HCT116 (cell line): Measurements from ENCODE around the gene UXS1. TPM values are rescaled to one million over a fixed set of nuclear protein-coding genes. Genes with fewer than 3 reads are reported as not detected.

ENCODE experiments used
- ATAC-seq: fragments of 200-7000 bp; cut with Tn5 transposase; 2 replicates; pipeline ENCODE4 v1.9.1; 2020; ENCODE audit warnings: mild to moderate bottlenecking, moderate library complexity
- BruUV-seq: library from RNA; stranded (reverse); fragments of 400-500 nt; replicated peaks from 2 replicates; lab custom pipeline; 2021; lab: Mats Ljungman, UMichigan
- CTCF ChIA-PET: fragments of 300-600 bp; sonication (Branson Sonifier 250); formaldehyde crosslinking; loops from one replicate; lab custom pipeline; 2021; ENCODE audit warnings: antibody characterized with exemption; lab: Charles Lee
- POLR2A ChIA-PET: fragments of 300-600, 350-600 bp; sonication (Branson Sonifier 250); formaldehyde crosslinking; loops from one replicate; lab custom pipeline; 2021; ENCODE audit warnings: antibody characterized with exemption; lab: Charles Lee
- RAD21 ChIA-PET, 2 experiments: fragments of 300-600 bp; sonication (Branson Sonifier 250); formaldehyde crosslinking; loops; one replicate each; lab custom pipeline; 2023; ENCODE audit warnings: low total read pairs in 2 of 2; ENCODE audit not compliant: uncharacterized antibody in 2 of 2, unreplicated experiment in 2 of 2, low non-redundant PET in 1 of 2; lab: Charles Lee
- DNase-seq: peaks from one replicate; pipeline ENCODE4 v3.0.0-alpha.2; 2010; ENCODE audit warnings: low read depth, low spot score
- H2AFZ ChIP-seq: fragments of 200-600 bp; shearing (Covaris generic), sonication (generic); 2 replicates; pipeline ENCODE4 v1.6.1; 2017; ENCODE audit warnings: low read depth, mixed run types, mixed read lengths, antibody characterized with exemption, low read length; ENCODE audit not compliant: poor library complexity, severe bottlenecking
- H3K27ac ChIP-seq: 2 replicates; pipeline ENCODE4 v1.5.1; 2012; ENCODE audit warnings: low read depth, low read length
- H3K27me3 ChIP-seq: fragments of 200-600 bp; sonication (generic); 2 replicates; pipeline ENCODE4 v1.6.1; 2016; ENCODE audit warnings: mixed run types, low read length, mixed read lengths; ENCODE audit not compliant: insufficient read depth
- H3K36me3 ChIP-seq, 2 experiments: fragments of 200-500 bp in 1 of 2; fragments of 200-600 bp in 1 of 2; sonication (Bioruptor generic) in 1 of 2; sonication (generic) in 1 of 2; 2 replicates each; pipeline versions ENCODE4 v1.5.1 to v1.6.1; 2014 to 2016; ENCODE audit warnings: low read length in 2 of 2, inconsistent platforms in 1 of 2, mixed read lengths in 1 of 2, mixed run types in 1 of 2; ENCODE audit not compliant: insufficient read depth in 2 of 2, control insufficient read depth in 1 of 2
- H3K4me1 ChIP-seq, 2 experiments: fragments of 200-600 bp in 1 of 2; sonication (generic) in 1 of 2; 2 replicates each; pipeline versions ENCODE4 v1.5.1 to v1.6.1; 2012 to 2017; ENCODE audit warnings: low read length in 2 of 2, inconsistent platforms in 1 of 2, mild to moderate bottlenecking in 1 of 2, mixed read lengths in 1 of 2, mixed run types in 1 of 2, moderate library complexity in 1 of 2; ENCODE audit not compliant: insufficient read depth in 2 of 2, control insufficient read depth in 1 of 2
- H3K4me2 ChIP-seq: fragments of 200-600 bp; sonication (generic); 2 replicates; pipeline ENCODE4 v1.6.1; 2017; ENCODE audit warnings: mixed run types, low read length, mixed read lengths
- H3K4me3 ChIP-seq, 2 experiments: fragments of 200-600 bp in 1 of 2; sonication (generic) in 1 of 2; replicated peaks in 1 of 2; 2 replicates each; pipeline ENCODE4 v1.5.1; 2011 to 2016; ENCODE audit warnings: low read length in 2 of 2, control low read depth in 1 of 2, low read depth in 1 of 2, mild to moderate bottlenecking in 1 of 2, mixed read lengths in 1 of 2, mixed run types in 1 of 2
- H3K79me2 ChIP-seq: fragments of 200-600 bp; sonication (generic); 2 replicates; pipeline ENCODE4 v1.6.1; 2017; ENCODE audit warnings: mild to moderate bottlenecking, mixed run types, low read length, moderate library complexity, mixed read lengths; ENCODE audit not compliant: insufficient read depth
- H3K9ac ChIP-seq: fragments of 200-600 bp; sonication (generic); 2 replicates; pipeline ENCODE4 v1.6.1; 2016; ENCODE audit warnings: low read length, mixed read lengths
- H3K9me2 ChIP-seq: fragments of 200-600 bp; sonication (generic), shearing (Covaris generic); 2 replicates; pipeline ENCODE4 v1.6.1; 2017; ENCODE audit warnings: mixed run types, mild to moderate bottlenecking, moderate library complexity; ENCODE audit not compliant: insufficient read depth
- H3K9me3 ChIP-seq, 2 experiments: fragments of 200-500 bp in 1 of 2; fragments of 200-600 bp in 1 of 2; sonication (Bioruptor generic) in 1 of 2; sonication (generic) in 1 of 2; 2 replicates each; pipeline ENCODE4 v1.6.1; 2014 to 2017; ENCODE audit warnings: low read length in 2 of 2, mixed read lengths in 2 of 2, inconsistent platforms in 1 of 2, low read depth in 1 of 2, mild to moderate bottlenecking in 1 of 2, mixed run types in 1 of 2, moderate library complexity in 1 of 2; ENCODE audit not compliant: control insufficient read depth in 1 of 2, insufficient read depth in 1 of 2
- H4K20me1 ChIP-seq: fragments of 200-600 bp; sonication (generic), shearing (Covaris generic); 2 replicates; pipeline ENCODE4 v1.6.1; 2017; ENCODE audit warnings: mixed run types, mild to moderate bottlenecking, moderate library complexity; ENCODE audit not compliant: insufficient read depth
- EGR1 ChIP-seq: IDR thresholded peaks from 2 replicates; pipeline ENCODE4 v1.6.1; 2012; ENCODE audit warnings: low read depth
- ELF1 ChIP-seq: IDR thresholded peaks from 2 replicates; pipeline ENCODE4 v1.6.1; 2012; ENCODE audit warnings: low read depth, borderline replicate concordance
- EZH2phosphoT487 ChIP-seq: fragments of 200-600 bp; IDR thresholded peaks from 2 replicates; pipeline ENCODE4 v1.6.1; 2018; ENCODE audit warnings: antibody characterized with exemption, borderline replicate concordance
- JUND ChIP-seq: IDR thresholded peaks from 2 replicates; pipeline ENCODE4 v1.6.1; 2012
- RAD21 ChIP-seq: IDR thresholded peaks from 2 replicates; pipeline ENCODE4 v1.6.1; 2012; ENCODE audit warnings: low read depth, mild to moderate bottlenecking
- REST ChIP-seq: IDR thresholded peaks from 2 replicates; pipeline ENCODE4 v1.6.1; 2012; ENCODE audit warnings: low read depth
- SIN3A ChIP-seq: IDR thresholded peaks from 2 replicates; pipeline ENCODE4 v1.6.1; 2012; ENCODE audit warnings: low read depth
- TCF7L2 ChIP-seq: IDR thresholded peaks from 2 replicates; pipeline ENCODE4 v1.7.0; 2011; ENCODE audit warnings: borderline replicate concordance, inconsistent platforms; ENCODE audit not compliant: insufficient read depth, insufficient read length; ENCODE audit errors: extremely low read depth
- ZNF274 ChIP-seq: fragments of 200-500 bp; sonication (Bioruptor generic); IDR thresholded peaks from 2 replicates; pipeline ENCODE4 v1.6.1; 2014; ENCODE audit warnings: mild to moderate bottlenecking, low read depth, low read length, inconsistent platforms
- intact Hi-C: fragments of 100-400 bp; cut with micrococcal nuclease; formaldehyde crosslinking; loops from 2 replicates; pipeline ENCODE4 v1.10.0; 2022
- total RNA-seq: library from RNA; stranded (reverse); gene quantifications from one replicate; pipeline ENCODE4 v1.2.1, GENCODE V29; 2021; ENCODE audit not compliant: unreplicated experiment
- TF ChIP-seq, protein P1 (sequence below): IDR thresholded peaks from 2 replicates; pipeline ENCODE4 v1.6.1; 2012

UXS1 gene
- total RNA-seq, 1 experiment from 2014 or later, result 45.7 TPM

DNA sequence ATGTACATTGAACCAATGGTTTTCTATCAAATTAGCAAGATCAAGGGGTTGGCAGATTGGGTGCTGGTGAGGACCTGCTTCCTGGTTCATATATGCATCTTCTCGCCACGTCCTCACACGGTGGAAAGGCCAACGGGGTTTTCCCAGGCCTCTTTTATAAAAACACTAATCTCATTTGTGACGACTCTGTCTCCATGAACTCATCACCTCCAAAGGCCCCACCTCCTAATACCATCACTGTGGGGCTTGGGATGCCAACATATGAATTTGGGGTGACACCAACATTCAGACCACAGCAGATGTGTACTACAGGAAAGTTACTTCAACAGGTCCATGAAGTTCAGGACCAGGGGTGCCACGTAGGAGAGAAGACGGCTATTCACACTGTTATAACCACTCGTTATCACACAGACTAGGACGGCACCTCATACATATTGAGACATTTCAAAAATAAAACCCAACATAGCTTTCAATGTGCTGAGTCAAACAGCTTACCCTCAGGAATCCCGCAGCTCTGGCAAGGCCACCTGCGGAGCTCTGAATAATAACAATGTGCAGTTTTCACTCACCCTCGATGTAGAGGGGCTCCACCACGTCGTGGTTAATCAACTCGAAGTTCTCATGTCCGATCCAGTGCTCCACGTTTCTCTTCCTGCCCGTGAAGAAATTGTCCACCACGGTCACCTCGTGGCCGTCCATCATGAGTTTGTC lies 49.3 kb downstream of the UXS1 start:
- DNase-seq (no peak), ATAC-seq (no peak)
- Histone ChIP-seq H4K20me1 (no peaks in the 10 kb centered on the region), H2AFZ (no peak overlapping the region), H3K9me3 (no peaks in the 10 kb centered on the region), H3K27me3 (no peaks in the 10 kb centered on the region), H3K36me3 (no peaks in the 10 kb centered on the region; a peak in 1 of 4 replicates), H3K79me2 (peaks cover 2% of the 10 kb centered on the region; the same call in 1 of the 2 replicates), H3K9me2 (no peaks in the 10 kb centered on the region), H3K4me1 (peaks cover 3 to 17% of the 10 kb centered on the region in 2 experiments; a peak in 3 of 4 replicates), H3K9ac (no peak overlapping the region), H3K4me2 (no peak overlapping the region), H3K4me3 (no peak overlapping the region), H3K27ac (no peak overlapping the region)
- intact Hi-C loops, result no loop called here
- ChIA-PET CTCF (no interaction called here), POLR2A (no interaction called here), RAD21 (no interaction called here)
- no TSS peak for BruUV-seq
- TF ChIP-seq SIN3A (no peak), TCF7L2 (no peak), REST (no peak), JUND (no peak), EZH2phosphoT487 (no peak), ELF1 (no peak), RAD21 (no peak), EGR1 (no peak), ZNF274 (no peak)
- TF ChIP-seq, protein P1, sequence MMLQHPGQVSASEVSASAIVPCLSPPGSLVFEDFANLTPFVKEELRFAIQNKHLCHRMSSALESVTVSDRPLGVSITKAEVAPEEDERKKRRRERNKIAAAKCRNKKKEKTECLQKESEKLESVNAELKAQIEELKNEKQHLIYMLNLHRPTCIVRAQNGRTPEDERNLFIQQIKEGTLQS, result no peak
